ENCODE measurements around the gene POLA1.

POLA1 gene

DNA sequence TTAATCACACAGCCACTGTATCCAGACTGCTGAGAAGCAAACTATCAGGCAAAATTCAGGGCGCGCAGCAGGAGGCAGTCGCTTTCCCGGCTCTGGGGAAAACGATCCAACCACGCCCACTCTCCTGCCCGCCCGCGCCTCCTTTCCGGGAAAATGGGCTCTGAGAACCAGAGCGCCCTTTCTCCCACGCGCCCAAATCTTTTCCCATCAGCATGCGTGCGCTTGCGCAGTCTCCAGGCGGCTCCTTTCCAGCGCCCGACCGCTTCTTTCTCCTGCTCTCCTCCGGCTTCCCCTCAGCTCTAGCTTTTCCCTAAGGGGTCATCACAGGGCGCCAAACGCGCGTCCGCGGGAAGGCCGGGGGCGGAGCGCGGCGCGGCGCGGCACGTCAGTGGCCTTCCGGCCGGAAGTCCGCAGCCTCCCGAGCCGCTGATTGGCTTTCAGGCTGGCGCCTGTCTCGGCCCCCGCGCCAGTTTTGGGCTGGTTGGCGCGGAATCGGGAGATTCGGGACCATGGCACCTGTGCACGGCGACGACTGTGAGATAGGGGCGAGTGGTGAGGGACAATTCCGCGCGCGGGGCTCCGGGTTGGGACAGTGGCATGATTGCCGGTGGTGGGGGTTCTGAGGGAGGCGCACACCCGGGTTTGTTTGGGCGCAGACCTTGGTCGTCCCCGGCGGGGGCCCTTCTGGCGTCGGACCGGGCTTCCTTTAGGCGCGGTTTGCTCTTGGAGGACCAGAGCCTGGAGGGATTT lies at the start of gene POLA1 (continued):
- TF ChIP-seq ZBTB7A (tag by site-specific recombination; IDR thresholded peaks at IDR 0.05; ENCODE audit: low read depth), result peak; percentile 76; the same call in 1 of the 2 replicates
- TF ChIP-seq, protein P1, sequence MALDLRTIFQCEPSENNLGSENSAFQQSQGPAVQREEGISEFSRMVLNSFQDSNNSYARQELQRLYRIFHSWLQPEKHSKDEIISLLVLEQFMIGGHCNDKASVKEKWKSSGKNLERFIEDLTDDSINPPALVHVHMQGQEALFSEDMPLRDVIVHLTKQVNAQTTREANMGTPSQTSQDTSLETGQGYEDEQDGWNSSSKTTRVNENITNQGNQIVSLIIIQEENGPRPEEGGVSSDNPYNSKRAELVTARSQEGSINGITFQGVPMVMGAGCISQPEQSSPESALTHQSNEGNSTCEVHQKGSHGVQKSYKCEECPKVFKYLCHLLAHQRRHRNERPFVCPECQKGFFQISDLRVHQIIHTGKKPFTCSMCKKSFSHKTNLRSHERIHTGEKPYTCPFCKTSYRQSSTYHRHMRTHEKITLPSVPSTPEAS (tag by site-specific recombination; IDR thresholded peaks at IDR 0.05), result no peak
- TF ChIP-seq, protein P2, sequence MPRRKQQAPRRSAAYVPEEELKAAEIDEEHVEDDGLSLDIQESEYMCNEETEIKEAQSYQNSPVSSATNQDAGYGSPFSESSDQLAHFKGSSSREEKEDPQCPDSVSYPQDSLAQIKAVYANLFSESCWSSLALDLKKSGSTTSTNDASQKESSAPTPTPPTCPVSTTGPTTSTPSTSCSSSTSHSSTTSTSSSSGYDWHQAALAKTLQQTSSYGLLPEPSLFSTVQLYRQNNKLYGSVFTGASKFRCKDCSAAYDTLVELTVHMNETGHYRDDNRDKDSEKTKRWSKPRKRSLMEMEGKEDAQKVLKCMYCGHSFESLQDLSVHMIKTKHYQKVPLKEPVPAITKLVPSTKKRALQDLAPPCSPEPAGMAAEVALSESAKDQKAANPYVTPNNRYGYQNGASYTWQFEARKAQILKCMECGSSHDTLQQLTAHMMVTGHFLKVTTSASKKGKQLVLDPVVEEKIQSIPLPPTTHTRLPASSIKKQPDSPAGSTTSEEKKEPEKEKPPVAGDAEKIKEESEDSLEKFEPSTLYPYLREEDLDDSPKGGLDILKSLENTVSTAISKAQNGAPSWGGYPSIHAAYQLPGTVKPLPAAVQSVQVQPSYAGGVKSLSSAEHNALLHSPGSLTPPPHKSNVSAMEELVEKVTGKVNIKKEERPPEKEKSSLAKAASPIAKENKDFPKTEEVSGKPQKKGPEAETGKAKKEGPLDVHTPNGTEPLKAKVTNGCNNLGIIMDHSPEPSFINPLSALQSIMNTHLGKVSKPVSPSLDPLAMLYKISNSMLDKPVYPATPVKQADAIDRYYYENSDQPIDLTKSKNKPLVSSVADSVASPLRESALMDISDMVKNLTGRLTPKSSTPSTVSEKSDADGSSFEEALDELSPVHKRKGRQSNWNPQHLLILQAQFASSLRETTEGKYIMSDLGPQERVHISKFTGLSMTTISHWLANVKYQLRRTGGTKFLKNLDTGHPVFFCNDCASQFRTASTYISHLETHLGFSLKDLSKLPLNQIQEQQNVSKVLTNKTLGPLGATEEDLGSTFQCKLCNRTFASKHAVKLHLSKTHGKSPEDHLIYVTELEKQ (tag by site-specific recombination; IDR thresholded peaks at IDR 0.05; ENCODE audit: borderline replicate concordance), result no peak; the same call in 1 of the 2 replicates
- no peak for TF ChIP-seq ZNF785 (tag by site-specific recombination; IDR thresholded peaks at IDR 0.05)
- TF ChIP-seq ZNF302 (tag by site-specific recombination; IDR thresholded peaks at IDR 0.05; ENCODE audit: low read depth), result no peak
- TF ChIP-seq ZNF701 (tag by site-specific recombination; IDR thresholded peaks at IDR 0.05), result no peak
- TF ChIP-seq, protein P3, sequence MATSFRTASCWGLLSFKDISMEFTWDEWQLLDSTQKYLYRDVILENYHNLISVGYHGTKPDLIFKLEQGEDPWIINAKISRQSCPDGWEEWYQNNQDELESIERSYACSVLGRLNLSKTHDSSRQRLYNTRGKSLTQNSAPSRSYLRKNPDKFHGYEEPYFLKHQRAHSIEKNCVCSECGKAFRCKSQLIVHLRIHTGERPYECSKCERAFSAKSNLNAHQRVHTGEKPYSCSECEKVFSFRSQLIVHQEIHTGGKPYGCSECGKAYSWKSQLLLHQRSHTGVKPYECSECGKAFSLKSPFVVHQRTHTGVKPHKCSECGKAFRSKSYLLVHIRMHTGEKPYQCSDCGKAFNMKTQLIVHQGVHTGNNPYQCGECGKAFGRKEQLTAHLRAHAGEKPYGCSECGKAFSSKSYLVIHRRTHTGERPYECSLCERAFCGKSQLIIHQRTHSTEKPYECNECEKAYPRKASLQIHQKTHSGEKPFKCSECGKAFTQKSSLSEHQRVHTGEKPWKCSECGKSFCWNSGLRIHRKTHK (tag by site-specific recombination; IDR thresholded peaks at IDR 0.05), result no peak
- no peak for TF ChIP-seq ZNF777 (tag by site-specific recombination; IDR thresholded peaks at IDR 0.05; ENCODE audit: borderline replicate concordance)
- TF ChIP-seq ZNF112 (tag by site-specific recombination; IDR thresholded peaks at IDR 0.05), result no peak
- TF ChIP-seq, protein P4, sequence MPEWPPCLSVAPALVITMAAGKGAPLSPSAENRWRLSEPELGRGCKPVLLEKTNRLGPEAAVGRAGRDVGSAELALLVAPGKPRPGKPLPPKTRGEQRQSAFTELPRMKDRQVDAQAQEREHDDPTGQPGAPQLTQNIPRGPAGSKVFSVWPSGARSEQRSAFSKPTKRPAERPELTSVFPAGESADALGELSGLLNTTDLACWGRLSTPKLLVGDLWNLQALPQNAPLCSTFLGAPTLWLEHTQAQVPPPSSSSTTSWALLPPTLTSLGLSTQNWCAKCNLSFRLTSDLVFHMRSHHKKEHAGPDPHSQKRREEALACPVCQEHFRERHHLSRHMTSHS (tag by site-specific recombination; IDR thresholded peaks at IDR 0.05), result no peak
- TF ChIP-seq ZNF350 (tag by site-specific recombination; IDR thresholded peaks at IDR 0.05), result no peak
- TF ChIP-seq ZNF791 (tag by site-specific recombination; IDR thresholded peaks at IDR 0.05), result no peak
- TF ChIP-seq ZNF394 (tag by site-specific recombination; IDR thresholded peaks at IDR 0.05; ENCODE audit: borderline replicate concordance), result peak; percentile 60; the same call in 1 of the 2 replicates
- TF ChIP-seq GLIS1 (tag by site-specific recombination; IDR thresholded peaks at IDR 0.05), result peak; percentile 82
- TF ChIP-seq ZNF530 (tag by site-specific recombination; IDR thresholded peaks at IDR 0.05; ENCODE audit: low read depth), result no peak
- TF ChIP-seq ZNF677 (tag by site-specific recombination; IDR thresholded peaks at IDR 0.05), result no peak
- TF ChIP-seq ZNF239 (tag by site-specific recombination; IDR thresholded peaks at IDR 0.05), result no peak
- peak; percentile 89 for TF ChIP-seq KLF1 (tag by site-specific recombination; IDR thresholded peaks at IDR 0.05)
- no peak for TF ChIP-seq ZNF664 (tag by site-specific recombination; IDR thresholded peaks at IDR 0.05)
- TF ChIP-seq, protein P5, sequence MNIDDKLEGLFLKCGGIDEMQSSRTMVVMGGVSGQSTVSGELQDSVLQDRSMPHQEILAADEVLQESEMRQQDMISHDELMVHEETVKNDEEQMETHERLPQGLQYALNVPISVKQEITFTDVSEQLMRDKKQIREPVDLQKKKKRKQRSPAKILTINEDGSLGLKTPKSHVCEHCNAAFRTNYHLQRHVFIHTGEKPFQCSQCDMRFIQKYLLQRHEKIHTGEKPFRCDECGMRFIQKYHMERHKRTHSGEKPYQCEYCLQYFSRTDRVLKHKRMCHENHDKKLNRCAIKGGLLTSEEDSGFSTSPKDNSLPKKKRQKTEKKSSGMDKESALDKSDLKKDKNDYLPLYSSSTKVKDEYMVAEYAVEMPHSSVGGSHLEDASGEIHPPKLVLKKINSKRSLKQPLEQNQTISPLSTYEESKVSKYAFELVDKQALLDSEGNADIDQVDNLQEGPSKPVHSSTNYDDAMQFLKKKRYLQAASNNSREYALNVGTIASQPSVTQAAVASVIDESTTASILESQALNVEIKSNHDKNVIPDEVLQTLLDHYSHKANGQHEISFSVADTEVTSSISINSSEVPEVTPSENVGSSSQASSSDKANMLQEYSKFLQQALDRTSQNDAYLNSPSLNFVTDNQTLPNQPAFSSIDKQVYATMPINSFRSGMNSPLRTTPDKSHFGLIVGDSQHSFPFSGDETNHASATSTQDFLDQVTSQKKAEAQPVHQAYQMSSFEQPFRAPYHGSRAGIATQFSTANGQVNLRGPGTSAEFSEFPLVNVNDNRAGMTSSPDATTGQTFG (tag by site-specific recombination; IDR thresholded peaks at IDR 0.05; ENCODE audit: borderline replicate concordance), result no peak
- TF ChIP-seq YY2 (tag by site-specific recombination; IDR thresholded peaks at IDR 0.05), result peak; percentile 44; the same call in 1 of the 2 replicates
- 0 out of 2 replicates have a peak, but pooled peaks have one; percentile 41 for TF ChIP-seq MEIS1 (CRISPR knock-in tag; IDR thresholded peaks at IDR 0.05; ENCODE audit: borderline replicate concordance)
- no peak for TF ChIP-seq ZNF544 (tag by site-specific recombination; IDR thresholded peaks at IDR 0.05)
- TF ChIP-seq ZBTB21 (tag by site-specific recombination; IDR thresholded peaks at IDR 0.05), result peak; percentile 40; the same call in 1 of the 2 replicates
- no peak for TF ChIP-seq ZNF660 (tag by site-specific recombination; IDR thresholded peaks at IDR 0.05)
- TF ChIP-seq ZNF202 (tag by site-specific recombination; IDR thresholded peaks at IDR 0.05; ENCODE audit: borderline replicate concordance), result no peak
- TF ChIP-seq, protein P6, sequence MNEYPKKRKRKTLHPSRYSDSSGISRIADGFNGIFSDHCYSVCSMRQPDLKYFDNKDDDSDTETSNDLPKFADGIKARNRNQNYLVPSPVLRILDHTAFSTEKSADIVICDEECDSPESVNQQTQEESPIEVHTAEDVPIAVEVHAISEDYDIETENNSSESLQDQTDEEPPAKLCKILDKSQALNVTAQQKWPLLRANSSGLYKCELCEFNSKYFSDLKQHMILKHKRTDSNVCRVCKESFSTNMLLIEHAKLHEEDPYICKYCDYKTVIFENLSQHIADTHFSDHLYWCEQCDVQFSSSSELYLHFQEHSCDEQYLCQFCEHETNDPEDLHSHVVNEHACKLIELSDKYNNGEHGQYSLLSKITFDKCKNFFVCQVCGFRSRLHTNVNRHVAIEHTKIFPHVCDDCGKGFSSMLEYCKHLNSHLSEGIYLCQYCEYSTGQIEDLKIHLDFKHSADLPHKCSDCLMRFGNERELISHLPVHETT (tag by site-specific recombination; IDR thresholded peaks at IDR 0.05), result peak; percentile 56
- TF ChIP-seq GFI1B (tag by site-specific recombination; IDR thresholded peaks at IDR 0.05), result no peak
- TF ChIP-seq ZNF175 (tag by site-specific recombination; IDR thresholded peaks at IDR 0.05), result no peak
